Activated B cell treated with CpG ODN at 0.5 μM for 24 hours (primary cell): ENCODE data around the gene INHBE. TPM values are rescaled to one million over a fixed set of nuclear protein-coding genes. Genes with fewer than 3 reads are reported as not detected.
A peak's percentile ranks its signal among the peaks of the same experiment; 100 is the strongest.

ENCODE experiments used
- ATAC-seq: fragments of 200-7000 bp; cut with Tn5 transposase; one replicate; pipeline ENCODE4 v1.10.0; 2021; ENCODE audit warnings: low read depth, mild to moderate bottlenecking, moderate library complexity
- CTCF ChIA-PET: fragments of 350-600 bp; sonication (Branson Sonifier 250); formaldehyde crosslinking; loops from one replicate; lab custom pipeline; 2021; ENCODE audit warnings: antibody characterized with exemption; lab: Charles Lee
- POLR2A ChIA-PET: fragments of 350-600 bp; sonication (Branson Sonifier 250); formaldehyde crosslinking; loops from one replicate; lab custom pipeline; 2021; ENCODE audit warnings: antibody characterized with exemption; lab: Charles Lee
- DNase-seq: peaks from one replicate; pipeline ENCODE4 v3.0.0; 2022
- H3K27ac Mint-ChIP-seq: one replicate; pipeline ENCODE4 v1.8.0; 2020; ENCODE audit warnings: mixed read lengths
- H3K27me3 Mint-ChIP-seq: one replicate; pipeline ENCODE4 v1.8.0; 2021; ENCODE audit warnings: mixed read lengths
- H3K36me3 Mint-ChIP-seq: one replicate; pipeline ENCODE4 v1.8.0; 2021; ENCODE audit warnings: low read depth, mixed read lengths
- H3K4me1 Mint-ChIP-seq: one replicate; pipeline ENCODE4 v1.8.0; 2021; ENCODE audit warnings: mixed read lengths
- H3K4me3 Mint-ChIP-seq: one replicate; pipeline ENCODE4 v1.8.0; 2020; ENCODE audit warnings: mild to moderate bottlenecking, mixed read lengths
- H3K9me3 Mint-ChIP-seq: one replicate; pipeline ENCODE4 v1.8.0; 2020; ENCODE audit warnings: mixed read lengths
- CTCF ChIP-seq: fragments of 200-600 bp; IDR thresholded peaks from one replicate; pipeline ENCODE4 v1.8.0; 2022; ENCODE audit warnings: antibody characterized with exemption, mild to moderate bottlenecking
- intact Hi-C: fragments of 100-400 bp; cut with micrococcal nuclease; formaldehyde crosslinking; loops from one replicate; pipeline ENCODE4 v1.15.1; 2024
- total RNA-seq: library from RNA; stranded (reverse); gene quantifications from 2 replicates; pipeline ENCODE4 v1.2.3, GENCODE V29; 2022

Gene INHBE
- total RNA-seq, 1 donor from 2014 or later: 0.29 TPM

GRCh38 chr12:57465747-57466505 lies 10.8 kb downstream of the INHBE start:
- Mint-ChIP-seq H3K4me1 (peaks cover 33% of the 10 kb centered on the region), H3K36me3 (peaks cover 34% of the 10 kb centered on the region)

GRCh38 chr12:57467212-57467874 lies 12.2 kb downstream of the INHBE start:
- TF ChIP-seq CTCF: no peak
- no peak for DNase-seq
- ChIA-PET CTCF (no interaction called here), POLR2A (interaction anchor here (1.3 kb wide), 1 partner anchor 13 kb away, joined by 5 read pairs; the partner anchor contains the start of gene ARHGAP9)
- Mint-ChIP-seq H3K4me1 (peaks cover 23% of the 10 kb centered on the region), H3K4me3 (no peak overlapping the region), H3K27ac (no peak overlapping the region), H3K9me3 (no peaks in the 10 kb centered on the region), H3K27me3 (no peaks in the 10 kb centered on the region), H3K36me3 (peaks cover 46% of the 10 kb centered on the region)
- ATAC-seq: no peak
- intact Hi-C loops: no loop called here

More at GRCh38 chr12:57465747-57466505, 10.8 kb downstream of the INHBE start:
- ChIA-PET CTCF (interaction anchor here (0.8 to 1.2 kb wide), 3 partner anchors 8 to 11 kb away, joined by 3 read pairs; no protein-coding TSS in a partner anchor), POLR2A (interaction anchor here (0.5 to 1.7 kb wide), 5 partner anchors 11 to 385 kb away, joined by 3 to 7 read pairs (median 5); partner anchors contain the start of gene ARHGAP9)
- Mint-ChIP-seq H3K9me3 (no peaks in the 10 kb centered on the region), H3K27me3 (no peaks in the 10 kb centered on the region), H3K4me3 (no peak overlapping the region), H3K27ac (no peak overlapping the region)
- intact Hi-C loops: no loop called here
- DNase-seq (no peak), ATAC-seq (no peak)
- no peak for TF ChIP-seq CTCF

- H3K36me3 Mint-ChIP-seq: peaks cover 48% of the 10 kb centered on the region
These were observed 12.8 kb downstream of the INHBE start for GRCh38 chr12:57467915-57468314.

GRCh38 chr12:57469296-57470164 lies 14.4 kb downstream of the INHBE start:
- no peak for TF ChIP-seq CTCF
- ChIA-PET POLR2A (interaction anchor here (0.8 to 1.9 kb wide), 3 partner anchors 10 to 11 kb away, joined by 3 to 5 read pairs (median 3); partner anchors contain the start of genes ARHGAP9 and GLI1), CTCF (interaction anchor here (1.5 kb wide), 1 partner anchor 11 kb away, joined by 3 read pairs; the partner anchor contains the start of gene GLI1)
- Mint-ChIP-seq H3K4me3 (no peak overlapping the region), H3K36me3 (peaks cover 60% of the 10 kb centered on the region), H3K4me1 (peaks cover 24% of the 10 kb centered on the region), H3K9me3 (no peaks in the 10 kb centered on the region), H3K27me3 (no peaks in the 10 kb centered on the region), H3K27ac (no peak overlapping the region)
- DNase-seq: no peak
- ATAC-seq: no peak
- intact Hi-C loops: no loop called here

More at GRCh38 chr12:57467915-57468314, 12.8 kb downstream of the INHBE start:
- TF ChIP-seq CTCF: no peak
- POLR2A ChIA-PET: no interaction called here
- Mint-ChIP-seq H3K27me3 (no peaks in the 10 kb centered on the region), H3K4me1 (peaks cover 23% of the 10 kb centered on the region), H3K9me3 (no peaks in the 10 kb centered on the region), H3K4me3 (no peak overlapping the region), H3K27ac (peak overlapping the region; percentile 9)
- intact Hi-C loops: no loop called here
- no peak for ATAC-seq
- CTCF ChIA-PET: no interaction called here
- DNase-seq: no peak
